Right lobe of liver (tissue), 6 donors: ENCODE data around the gene PILRA. TPM values are rescaled to one million over a fixed set of nuclear protein-coding genes. Genes with fewer than 3 reads are reported as not detected.

ENCODE experiments used
- ATAC-seq, 4 donors: fragments of 200-7000 bp; cut with Tn5 transposase; one replicate each; pipeline ENCODE4 v1.9.1; 2020; ENCODE audit warnings: mild to moderate bottlenecking in 4 of 4, moderate library complexity in 4 of 4
- DNase-seq, 3 donors: peaks; one replicate each; pipeline ENCODE4 v3.0.0-alpha.2; 2020
- H3K27ac ChIP-seq, 3 donors: fragments of 200-600 bp; one replicate each; pipeline ENCODE4 v1.8.0; 2022
- H3K27me3 ChIP-seq, 2 donors: fragments of 200-600 bp; one replicate each; pipeline ENCODE4 v1.8.0; 2022
- H3K36me3 ChIP-seq, 4 donors: fragments of 200-600 bp; sonication (generic) in 1 of 4; one replicate each; pipeline versions ENCODE4 v1.5.1 to v1.8.0; 2017 to 2022; ENCODE audit warnings: control low read depth in 1 of 4
- H3K4me1 ChIP-seq, 4 donors: fragments of 200-600 bp; sonication (generic) in 1 of 4; one replicate each; pipeline versions ENCODE4 v1.5.1 to v1.8.0; 2017 to 2022; ENCODE audit warnings: control low read depth in 1 of 4
- H3K4me3 ChIP-seq, 3 donors: fragments of 200-600 bp; one replicate each; pipeline ENCODE4 v1.8.0; 2022
- H3K9me3 ChIP-seq, 4 donors: fragments of 200-600 bp; sonication (generic) in 1 of 4; one replicate each; pipeline versions ENCODE4 v1.5.1 to v1.8.0; 2017 to 2022; ENCODE audit warnings: control low read depth in 1 of 4
- CTCF ChIP-seq, 4 donors: fragments of 200-600 bp in 3 of 4; fragments of 450-650 bp in 1 of 4; IDR thresholded peaks; one replicate each; pipeline versions ENCODE4 v1.5.1 to v1.8.0; 2016 to 2022; ENCODE audit warnings: antibody characterized with exemption in 4 of 4, mild to moderate bottlenecking in 2 of 4
- POLR2A ChIP-seq: fragments of 450-650 bp; IDR thresholded peaks from one replicate; pipeline ENCODE4 v1.6.1; 2017; ENCODE audit warnings: antibody characterized with exemption, mild to moderate bottlenecking
- WGBS: methylation state at CpG from one replicate; pipeline ENCODE4 v1.1.6; 2018; ENCODE audit warnings: low coverage, low lambda C conversion rate; ENCODE audit not compliant: insufficient coverage; ENCODE audit errors: missing lambda C conversion rate; 5-methylcytosine and 5-hydroxymethylcytosine counted together
- intact Hi-C, 2 donors: fragments of 100-400 bp; cut with DNase I; formaldehyde crosslinking; loops; one replicate each; pipeline versions ENCODE4 v1.11.2 to v1.14.1; 2022
- total RNA-seq, 6 experiments: library from RNA; depleted of rRNA in 2 of 6; stranded (reverse); fragments of >200 nt in 2 of 6; fragmentation: NEBNext Ultra II Directional in 3 of 6; extraction: Animal tissue kit (Norgen Biotek cat#: 25700) in 3 of 6; gene quantifications; one replicate each; pipeline versions ENCODE4 v1.1.0 to v1.2.4, GENCODE V29; 2016 to 2023
- donor health status: DM: no; HTN: yes; CAD: no.
- donor health status: DM: no; HTN: no; CAD: no.
- donor health status: DM: no; HTN: no; CAD: no.
- donor health status: DM: no; HTN: yes; CAD: no.
- donor health status: DM: no; HTN: yes; CAD: no.

Gene PILRA
- total RNA-seq, 6 experiments from 2014 or later = 1.4 to 7.1 (median 4.0) TPM

GRCh38 chr7:100432053-100432452, 58.8 kb downstream of the PILRA start:
- DNase-seq (no peak), ATAC-seq (no peak)
- intact Hi-C loops = no loop called here
- no peaks in the 10 kb centered on the region for H3K27me3 ChIP-seq
- no peaks in the 10 kb centered on the region for H3K9me3 ChIP-seq
- peak overlapping the region in 1 of 3 donors; percentile 0 for H3K27ac ChIP-seq
- no peak for TF ChIP-seq POLR2A
- no peak for TF ChIP-seq CTCF (IDR thresholded peaks at IDR 0.05)
- H3K36me3 ChIP-seq = peaks cover 0 to 21% (median 4%) of the 10 kb centered on the region in 4 donors
- no peak overlapping the region for H3K4me3 ChIP-seq
- 58% methylated on average over 4 of the region's 4 CpGs for WGBS
- peaks cover 0 to 38% (median 5%) of the 10 kb centered on the region in 4 donors for H3K4me1 ChIP-seq

- DNase-seq (no peak), ATAC-seq (no peak)
- Histone ChIP-seq H3K9me3 (no peaks in the 10 kb centered on the region), H3K36me3 (peaks cover 0 to 21% (median 4%) of the 10 kb centered on the region in 4 donors), H3K4me3 (no peak overlapping the region), H3K27ac (peak overlapping the region in 1 of 3 donors; percentile 18), H3K4me1 (peaks cover 0 to 37% (median 5%) of the 10 kb centered on the region in 4 donors), H3K27me3 (no peaks in the 10 kb centered on the region)
- intact Hi-C loops = no loop called here
- TF ChIP-seq CTCF (IDR thresholded peaks at IDR 0.05) (no peak), POLR2A (no peak)
- 85% methylated on average over 10 of the region's 21 CpGs for WGBS
These were observed 59.5 kb downstream of the PILRA start for GRCh38 chr7:100432621-100433275.

- Histone ChIP-seq H3K4me1 (peaks cover 0 to 34% (median 3%) of the 10 kb centered on the region in 4 donors), H3K27me3 (no peaks in the 10 kb centered on the region), H3K4me3 (no peak overlapping the region), H3K9me3 (no peaks in the 10 kb centered on the region), H3K36me3 (peaks cover 0 to 21% (median 4%) of the 10 kb centered on the region in 4 donors), H3K27ac (peak overlapping the region in 1 of 3 donors; percentile 18)
- TF ChIP-seq CTCF (IDR thresholded peaks at IDR 0.05) (no peak), POLR2A (no peak)
- 43% methylated on average over 3 of the region's 4 CpGs for WGBS
- no peak for ATAC-seq
- intact Hi-C loops = no loop called here
- no peak for DNase-seq
These were observed 59.9 kb downstream of the PILRA start for GRCh38 chr7:100433276-100433591.

GRCh38 chr7:100433592-100434296, 60.5 kb downstream of the PILRA start:
- 65% methylated on average over 8 of the region's 10 CpGs for WGBS
- DNase-seq (no peak), ATAC-seq (no peak)
- no peak for TF ChIP-seq POLR2A
- no peak for TF ChIP-seq CTCF (IDR thresholded peaks at IDR 0.05)
- H3K9me3 ChIP-seq = no peaks in the 10 kb centered on the region
- no peak overlapping the region for H3K4me3 ChIP-seq
- intact Hi-C loops = no loop called here
- no peaks in the 10 kb centered on the region for H3K27me3 ChIP-seq
- H3K36me3 ChIP-seq = peaks cover 0 to 21% (median 4%) of the 10 kb centered on the region in 4 donors
- peaks cover 0 to 34% (median 3%) of the 10 kb centered on the region in 4 donors for H3K4me1 ChIP-seq
- H3K27ac ChIP-seq = peak overlapping the region in 1 of 3 donors; percentile 18
